ENCODE data around the gene GNGT1.

- TF ChIP-seq CTCF (IDR thresholded peaks at IDR 0.05) (no peak), YY1 (IDR thresholded peaks at IDR 0.05; ENCODE audit: low read depth) (no peak), JUND (IDR thresholded peaks at IDR 0.05) (no peak), EZH2phosphoT487 (IDR thresholded peaks at IDR 0.05; ENCODE audit: borderline replicate concordance, low read depth) (no peak), REST (IDR thresholded peaks at IDR 0.05; ENCODE audit: low read depth, low read length) (no peak), RFX5 (IDR thresholded peaks at IDR 0.05; ENCODE audit: low read length) (no peak), POLR2AphosphoS5 (IDR thresholded peaks at IDR 0.05; ENCODE audit: low read depth, low read length) (no peak), MAX (IDR thresholded peaks at IDR 0.05; ENCODE audit: low read depth) (no peak), GATA2 (CRISPR knock-in tag; IDR thresholded peaks at IDR 0.05) (no peak), MXI1 (IDR thresholded peaks at IDR 0.05; ENCODE audit: low read depth, low read length) (no peak)
Measured at GRCh38 chr7:93866886-93867285, 39.5 kb upstream of the GNGT1 start.

Data from SK-N-SH (cell line).